Astrocyte of the hippocampus (primary cell): ENCODE results near the gene EML6.

ENCODE experiments used
- DNase-seq: peaks from one replicate; pipeline ENCODE4 v3.0.0; 2011; ENCODE audit warnings: low read depth, low spot score

Gene EML6

DNA sequence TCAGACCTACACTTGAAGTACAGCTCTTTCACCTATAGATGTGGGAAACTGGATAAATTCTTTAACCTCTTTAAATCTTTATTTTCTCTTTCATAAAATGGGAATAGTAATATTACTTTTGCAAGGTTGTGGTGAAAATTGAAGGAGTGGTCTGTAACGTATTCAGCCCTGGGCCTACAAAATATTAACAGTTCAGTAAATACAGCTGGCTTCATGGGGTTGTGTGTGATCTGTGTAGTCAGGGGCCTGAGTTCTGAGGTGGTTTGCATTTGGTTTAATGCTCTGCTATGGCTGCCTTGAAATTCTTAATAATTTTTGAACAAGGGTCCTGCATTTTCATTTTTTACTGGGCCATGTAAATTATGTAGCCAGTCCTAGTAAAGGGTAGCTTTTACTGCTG is 16.8 kb upstream of the EML6 start:
- DNase-seq, result no peak

DNA sequence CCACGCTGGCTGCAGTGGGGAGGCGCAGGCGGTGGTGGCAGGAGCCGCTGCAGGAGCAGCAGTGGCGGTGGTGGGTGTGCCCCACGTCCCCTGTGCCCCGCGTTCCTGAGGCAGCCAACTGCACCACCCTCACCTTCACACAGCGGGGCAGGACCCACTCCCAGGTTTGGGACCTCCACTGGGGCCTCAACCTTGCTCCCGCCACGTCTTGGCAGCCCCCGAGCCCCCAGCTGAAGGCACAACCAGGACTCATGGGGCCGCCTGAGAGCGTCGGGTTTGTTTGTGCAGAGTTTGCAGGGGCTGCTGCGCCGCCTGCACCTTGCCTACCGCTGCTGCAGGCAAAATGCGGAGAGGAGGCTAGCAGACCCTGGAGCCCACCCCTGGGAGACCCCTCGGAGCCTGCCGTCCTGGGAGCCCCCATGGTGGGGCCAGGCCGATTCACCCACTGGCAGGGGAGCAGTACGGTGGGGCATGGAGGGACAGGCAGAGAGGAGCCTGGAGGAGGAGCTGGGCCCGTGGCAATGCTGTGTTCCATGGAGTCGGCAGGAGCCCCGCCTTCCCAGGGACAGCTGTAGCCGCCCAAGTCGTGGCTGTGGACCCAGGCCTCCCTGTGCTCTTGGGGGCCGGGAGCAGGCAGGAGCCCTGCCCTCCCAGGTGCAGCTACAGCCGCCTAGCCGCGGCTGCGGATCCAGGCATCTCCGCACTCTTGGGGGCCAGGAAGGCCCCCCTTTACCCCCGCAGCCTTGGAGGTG is 14.7 kb upstream of the EML6 start:
- DNase-seq, result peak; percentile 58

DNA sequence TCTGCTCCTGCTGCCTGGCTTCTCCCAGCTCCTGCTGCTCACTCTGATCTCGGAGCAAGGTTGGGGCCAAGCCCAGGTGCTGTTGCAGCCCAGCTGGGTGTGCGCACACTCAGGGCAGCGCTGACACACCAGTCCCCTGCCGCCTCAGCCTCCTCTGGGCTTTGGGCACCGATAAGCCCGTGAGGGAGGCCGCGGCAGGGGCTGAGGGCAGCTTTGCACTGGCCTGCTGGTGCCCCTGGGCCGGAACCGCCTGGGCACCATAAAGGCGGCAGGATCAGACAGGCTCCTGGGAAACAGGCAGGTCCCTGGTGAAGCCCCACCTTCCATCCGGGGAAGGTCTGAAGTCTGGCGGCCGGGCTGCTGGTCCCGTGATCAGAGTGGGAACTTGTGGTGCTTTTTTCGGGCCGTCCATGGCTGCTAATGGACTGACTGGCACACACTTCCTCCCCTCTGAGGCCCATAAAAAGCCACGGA is 14.1 kb upstream of the EML6 start:
- DNase-seq, result no peak

DNA sequence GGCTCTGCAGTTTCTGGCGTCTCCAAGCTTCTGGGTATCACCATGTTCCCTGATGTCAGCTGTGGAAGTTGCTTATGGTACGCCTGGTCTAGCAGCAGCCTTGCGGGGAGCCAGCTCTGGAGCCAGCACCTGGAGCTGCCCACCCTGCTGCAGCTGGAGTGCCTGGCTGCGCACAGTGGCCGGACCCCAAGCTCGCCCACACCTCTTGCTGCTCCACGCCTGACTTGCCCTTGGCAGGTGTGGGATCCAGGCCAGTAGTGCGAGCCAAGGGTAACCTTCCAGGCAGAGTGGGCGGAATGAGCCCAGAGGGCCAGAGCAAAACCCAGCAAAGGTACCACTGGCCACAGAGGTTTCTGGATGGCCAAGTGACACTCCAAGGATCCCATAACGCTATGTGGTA is 13.2 kb upstream of the EML6 start:
- DNase-seq, result no peak

DNA sequence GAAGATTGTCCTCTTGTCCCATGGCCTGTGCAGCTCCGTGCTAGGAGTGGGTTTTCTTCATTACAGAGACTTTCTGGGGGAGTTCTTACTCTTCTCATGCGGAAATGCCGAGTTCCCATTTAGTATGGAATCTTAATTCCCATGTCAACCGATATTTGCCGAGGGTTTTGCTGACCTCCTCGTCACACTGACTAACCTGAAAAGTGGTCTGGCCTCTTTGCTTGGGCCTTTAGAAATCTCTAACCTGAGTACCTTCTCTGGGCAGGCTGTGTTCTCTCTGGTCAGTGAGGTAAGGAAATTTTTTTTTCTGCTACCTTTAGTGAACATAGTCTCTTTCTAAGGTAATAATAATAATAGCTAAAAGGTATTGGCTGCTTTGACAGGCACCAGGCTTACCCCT is 10.9 kb upstream of the EML6 start:
- DNase-seq, result no peak

DNA sequence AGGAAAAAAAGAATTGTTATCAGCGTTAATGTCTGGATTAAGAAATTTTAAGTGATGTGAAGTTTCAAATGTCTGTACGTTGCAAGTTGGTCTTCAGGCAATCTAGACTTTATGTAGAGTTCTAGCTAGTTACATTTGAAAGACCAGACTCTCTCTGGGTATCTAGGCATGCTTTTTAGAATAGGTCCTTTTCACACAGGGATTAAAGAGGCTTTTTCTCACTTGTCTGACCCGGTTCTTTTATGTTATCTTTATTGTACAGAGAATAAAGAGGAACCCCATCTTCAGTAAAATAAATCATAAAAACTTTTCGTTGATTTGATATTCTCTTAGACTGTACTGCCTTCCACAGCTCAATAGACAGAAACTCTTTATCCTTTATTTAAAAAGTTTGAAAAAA is 8.5 kb upstream of the EML6 start:
- no peak for DNase-seq

DNA sequence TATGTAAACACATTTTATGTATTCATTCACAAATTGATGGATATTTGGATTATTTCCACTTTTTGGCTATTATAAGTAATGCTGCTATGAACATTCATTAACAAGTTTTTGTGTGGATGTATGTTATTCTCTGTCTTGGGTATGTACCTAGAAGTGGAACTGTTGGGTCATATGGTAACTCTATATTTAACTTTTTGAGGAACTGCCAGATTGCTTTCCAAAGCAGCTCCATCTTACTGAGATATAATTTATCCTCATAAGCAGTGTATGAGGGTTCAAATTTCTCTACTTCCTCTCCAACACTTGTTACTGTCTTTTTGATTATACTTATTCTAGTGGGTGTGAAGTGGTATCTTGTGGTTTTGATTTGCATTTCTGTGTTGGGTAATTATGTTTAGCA is 7.1 kb upstream of the EML6 start:
- no peak for DNase-seq

DNA sequence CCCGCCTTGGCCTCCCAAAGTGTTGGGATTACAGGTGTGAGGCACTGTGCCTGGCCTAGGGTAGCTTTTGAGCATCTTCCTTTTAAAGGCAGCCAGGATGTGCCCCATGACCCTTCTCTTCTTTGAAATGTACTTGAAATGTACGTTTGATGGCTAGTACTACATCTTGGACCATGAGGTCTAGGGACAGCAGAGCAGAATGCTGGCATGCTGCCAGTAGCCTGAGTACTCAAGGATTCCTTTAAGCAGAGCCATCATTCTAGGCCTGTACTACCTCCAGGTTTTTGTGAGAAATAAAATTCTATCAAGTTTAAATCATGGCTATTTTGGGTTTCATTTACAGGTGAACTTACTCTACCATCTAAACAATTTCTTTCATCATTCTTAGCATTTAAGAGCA is 2.9 kb upstream of the EML6 start:
- DNase-seq, result no peak

DNA sequence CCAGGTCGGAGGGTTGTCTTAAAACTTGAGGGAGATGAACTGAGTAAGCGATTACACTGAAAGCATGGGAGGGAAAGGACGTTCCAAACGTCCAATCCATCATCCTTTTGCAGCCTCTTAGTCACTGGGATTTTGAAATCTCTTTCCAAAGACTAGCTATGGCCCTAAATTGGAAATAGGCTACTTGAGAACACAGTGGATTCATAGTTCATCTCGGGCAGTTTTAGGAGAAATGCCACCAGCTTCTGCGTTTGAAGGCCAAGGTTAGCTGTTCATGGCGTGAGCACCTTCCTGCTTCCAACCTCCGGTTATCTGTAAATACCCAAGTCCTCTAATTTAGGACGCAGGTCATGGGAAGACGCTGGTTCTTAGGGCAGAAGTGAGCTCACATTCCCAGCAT is 821 bp upstream of the EML6 start:
- no peak for DNase-seq

DNA sequence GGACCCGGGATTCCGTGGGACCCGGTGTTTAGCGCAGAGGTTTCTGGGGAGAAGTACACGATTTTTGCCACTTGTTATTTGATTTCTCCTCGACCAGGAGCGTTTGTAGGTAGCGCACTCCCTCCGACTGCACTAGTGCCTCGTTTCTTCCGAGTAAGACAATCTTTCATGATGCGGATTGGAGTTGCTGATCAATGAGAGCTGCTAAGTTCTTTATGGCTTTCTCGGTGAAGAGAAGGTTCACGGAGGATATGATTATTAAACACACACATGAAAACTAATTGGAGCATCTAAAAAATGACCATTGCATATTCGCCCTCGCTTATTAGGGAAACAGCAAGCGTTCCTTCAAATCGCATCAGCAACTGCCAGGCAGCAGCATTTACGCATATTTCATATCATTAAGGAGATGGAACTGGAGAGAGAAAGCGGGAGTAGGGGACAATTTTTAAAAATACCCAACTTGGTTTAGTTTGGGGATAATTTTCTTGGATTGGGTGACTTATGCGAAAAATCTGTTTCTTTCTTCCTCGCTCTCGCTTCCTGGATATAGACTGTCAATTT is 616 bp downstream of the EML6 start:
- no peak for DNase-seq

DNA sequence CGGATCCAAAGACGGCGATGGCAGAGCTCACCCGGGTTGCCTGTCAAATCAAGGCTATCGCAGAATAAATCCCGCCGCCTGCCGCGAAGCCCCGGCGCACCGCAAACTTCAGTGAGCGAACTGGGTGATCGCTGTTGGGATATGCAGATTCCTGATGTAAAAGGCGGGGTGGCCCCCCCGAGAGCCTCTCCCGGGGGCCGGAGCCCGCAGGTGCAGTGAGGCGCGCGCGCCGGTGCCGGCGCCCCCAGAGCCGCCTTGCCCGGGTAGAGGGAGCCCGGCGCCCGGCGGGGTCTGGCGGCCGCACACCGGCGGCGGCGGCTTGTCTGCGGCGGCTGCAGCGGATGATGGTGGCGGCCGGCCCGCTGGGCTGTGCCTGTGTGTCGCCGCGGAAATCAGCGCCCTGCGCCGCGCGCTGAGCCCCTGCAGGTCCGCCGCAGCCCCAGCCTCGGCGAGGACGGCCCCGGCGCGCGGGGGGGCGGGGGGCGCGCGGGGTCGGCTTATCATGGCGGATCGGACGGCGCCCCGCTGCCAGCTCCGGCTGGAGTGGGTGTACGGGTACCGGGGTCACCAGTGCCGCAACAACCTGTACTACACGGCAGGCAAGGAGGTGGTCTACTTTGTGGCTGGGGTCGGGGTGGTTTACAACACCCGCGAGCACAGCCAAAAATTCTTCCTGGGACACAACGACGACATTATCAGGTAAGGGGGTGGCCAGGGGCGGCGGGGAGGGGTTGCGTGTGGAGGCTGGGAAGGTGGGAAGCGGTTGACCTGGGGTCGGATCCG is 1.3 kb downstream of the EML6 start:
- DNase-seq, result peak; percentile 55

DNA sequence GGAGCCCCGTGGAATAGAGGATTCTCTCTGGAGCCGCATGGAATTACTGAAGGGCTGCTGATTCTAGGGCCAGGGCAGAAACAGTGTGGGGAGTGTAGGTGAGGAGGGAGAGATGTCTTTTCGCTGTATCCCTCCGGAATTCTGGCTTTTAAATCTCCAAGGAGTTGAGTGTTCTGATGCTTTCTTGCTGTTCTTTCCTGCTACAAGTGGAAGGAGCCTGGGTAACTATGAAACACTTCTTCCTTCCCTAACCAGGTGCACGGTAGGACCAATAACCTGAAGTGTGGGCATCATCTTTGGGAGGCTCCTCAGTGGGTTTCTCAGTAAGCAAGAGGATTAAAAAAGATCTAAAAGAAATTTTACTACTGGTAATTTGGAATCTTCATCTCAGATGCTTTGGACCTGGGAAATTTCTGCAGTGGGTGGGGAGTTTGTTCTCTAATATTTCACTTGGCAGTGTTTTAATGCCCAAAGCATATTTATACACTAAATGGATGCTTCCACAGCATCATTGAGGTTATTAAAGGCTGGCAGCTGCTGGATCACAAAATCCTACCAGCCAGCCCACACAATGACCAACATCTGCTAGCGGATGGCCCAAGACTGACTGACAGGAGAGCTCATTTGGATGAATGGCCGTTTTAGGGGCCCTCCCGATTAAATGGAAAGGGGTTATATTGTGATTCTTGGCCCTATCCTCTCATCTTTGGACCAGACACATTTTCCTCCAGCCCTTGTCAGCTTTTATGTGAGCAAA is 2.1 kb downstream of the EML6 start:
- peak; percentile 4 for DNase-seq

DNA sequence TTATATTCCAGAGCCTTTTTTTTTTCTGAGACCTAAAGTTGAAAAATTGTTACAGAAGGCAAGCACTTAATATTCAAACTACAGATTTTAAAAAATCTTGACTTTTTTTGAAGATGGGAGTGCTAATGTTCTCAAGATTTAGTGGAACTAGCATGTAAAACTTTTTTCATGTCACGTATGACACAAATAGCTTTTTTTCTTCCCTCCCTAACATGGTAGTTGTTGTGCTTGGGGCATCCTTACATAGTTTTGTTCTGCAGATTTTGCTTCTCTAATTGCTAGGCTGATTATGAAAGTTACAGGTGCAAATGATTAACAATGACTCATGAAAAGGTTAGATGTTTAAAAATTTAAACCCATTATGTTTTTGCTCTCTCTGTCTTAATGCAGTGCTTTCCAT is 3.0 kb downstream of the EML6 start:
- no peak for DNase-seq

DNA sequence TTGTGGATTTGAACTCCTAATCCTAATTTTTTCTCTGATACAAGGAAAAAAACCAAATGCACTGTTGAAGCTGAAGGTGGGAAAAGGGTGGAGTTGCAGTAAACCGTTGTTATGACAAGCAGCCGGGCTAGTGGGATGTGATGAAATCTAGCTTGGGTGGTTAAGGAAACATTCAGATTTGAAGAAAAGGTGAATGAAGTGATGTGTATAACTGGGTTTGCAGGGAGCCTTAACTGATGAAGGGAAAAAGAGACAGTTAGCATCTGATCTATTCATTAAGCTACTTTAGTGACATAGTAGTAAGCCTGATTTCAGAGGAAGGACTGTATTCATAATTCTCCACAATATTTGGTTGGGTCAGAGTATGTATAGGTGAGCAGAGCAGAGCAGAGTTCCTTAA is 3.5 kb downstream of the EML6 start:
- no peak for DNase-seq

DNA sequence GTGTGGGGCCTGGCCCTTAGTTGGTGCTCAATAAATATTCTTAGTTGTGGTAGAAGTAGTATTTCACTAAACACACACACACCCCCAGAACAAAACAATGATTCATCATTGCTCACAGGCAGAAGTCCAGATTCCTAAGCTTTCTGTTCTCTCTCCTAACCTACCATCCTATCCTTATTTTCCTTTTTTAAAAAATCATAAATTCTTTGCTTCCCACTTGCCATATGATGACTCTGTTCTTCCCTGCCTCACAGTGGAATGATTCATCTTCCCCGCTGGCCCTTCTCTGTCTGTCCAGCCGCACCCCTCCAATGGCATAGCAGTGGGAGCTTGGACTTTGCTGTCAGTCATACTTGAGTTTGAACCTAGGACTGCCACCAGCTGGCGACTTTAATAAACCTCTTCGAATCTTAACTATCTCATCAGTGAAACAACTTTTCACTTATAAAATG is 5.2 kb downstream of the EML6 start:
- peak; percentile 61 for DNase-seq

DNA sequence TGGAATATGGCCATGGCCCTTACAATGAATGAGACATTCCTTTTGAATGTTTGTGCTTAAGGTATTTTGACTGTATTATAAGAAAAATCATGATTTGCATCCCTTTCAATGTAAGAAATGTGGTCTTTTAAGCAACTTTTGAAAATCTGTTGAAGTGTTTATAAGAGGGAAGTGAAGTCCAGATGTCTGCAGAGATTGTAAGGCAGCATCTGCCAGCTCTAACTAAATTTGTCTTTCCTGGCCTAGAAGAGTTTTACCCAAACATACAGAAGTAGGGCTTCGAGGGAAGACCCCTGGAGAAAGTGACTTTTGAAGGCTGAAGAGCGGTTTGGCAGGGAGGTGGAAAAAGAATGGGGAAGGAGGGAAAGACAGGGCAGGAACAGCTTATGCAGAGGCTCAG is 12.2 kb downstream of the EML6 start:
- no peak for DNase-seq

DNA sequence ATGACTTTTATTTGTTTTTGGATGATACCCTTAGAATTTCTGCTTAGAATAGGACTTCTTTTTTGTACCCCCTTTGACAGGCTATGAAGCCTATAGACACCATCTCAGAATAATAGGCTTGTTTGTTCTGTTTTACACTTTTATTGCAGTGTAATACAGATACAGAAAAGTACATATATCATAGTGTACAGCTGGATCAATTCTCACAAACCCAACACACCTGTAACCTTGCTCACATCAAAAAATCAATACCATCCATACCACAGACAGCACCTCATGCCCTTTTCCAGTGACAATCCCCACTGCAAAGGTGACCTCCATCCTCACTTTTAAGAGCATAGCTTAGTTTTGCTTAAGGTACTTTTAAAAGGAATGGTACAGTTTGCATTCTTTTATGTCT is 14.8 kb downstream of the EML6 start:
- no peak for DNase-seq

DNA sequence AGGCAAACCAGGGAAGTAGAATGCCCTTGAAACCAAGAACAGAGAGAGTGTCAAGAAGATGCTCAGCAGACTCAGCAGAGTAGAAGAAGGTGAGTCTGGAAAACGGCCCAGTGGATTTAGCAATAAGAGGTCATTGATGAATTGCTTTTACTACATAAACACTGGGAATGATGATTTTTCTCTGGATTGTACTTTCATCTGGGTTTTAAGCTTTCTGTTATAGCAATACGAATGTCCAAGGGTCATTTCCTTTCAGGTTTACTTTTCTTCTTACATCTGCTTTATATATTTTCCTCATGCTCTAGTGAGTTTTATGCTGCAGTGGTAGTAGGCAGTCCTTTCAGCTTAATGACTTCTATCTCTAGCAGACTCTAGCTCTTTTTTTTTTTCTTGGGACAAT is 16.9 kb downstream of the EML6 start:
- DNase-seq, result no peak

DNA sequence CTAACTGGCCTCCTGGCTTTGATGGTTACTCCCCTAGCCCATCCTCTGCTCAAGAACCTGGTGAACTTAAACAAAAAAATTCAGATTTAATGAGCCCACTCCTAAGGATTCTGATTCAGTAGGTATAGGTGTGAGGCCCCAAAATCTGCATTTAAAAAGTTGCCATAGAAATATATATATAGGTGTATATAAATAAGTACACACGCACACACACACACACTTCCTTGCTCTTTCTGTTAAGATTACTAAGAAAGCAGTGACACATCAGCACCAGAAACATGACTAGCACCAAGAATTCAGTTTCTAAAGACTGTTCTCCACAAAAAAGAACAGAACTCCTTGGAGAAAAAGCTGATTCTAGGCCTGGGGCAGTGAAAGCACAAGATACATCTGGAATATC is 17.8 kb downstream of the EML6 start:
- no peak for DNase-seq

DNA sequence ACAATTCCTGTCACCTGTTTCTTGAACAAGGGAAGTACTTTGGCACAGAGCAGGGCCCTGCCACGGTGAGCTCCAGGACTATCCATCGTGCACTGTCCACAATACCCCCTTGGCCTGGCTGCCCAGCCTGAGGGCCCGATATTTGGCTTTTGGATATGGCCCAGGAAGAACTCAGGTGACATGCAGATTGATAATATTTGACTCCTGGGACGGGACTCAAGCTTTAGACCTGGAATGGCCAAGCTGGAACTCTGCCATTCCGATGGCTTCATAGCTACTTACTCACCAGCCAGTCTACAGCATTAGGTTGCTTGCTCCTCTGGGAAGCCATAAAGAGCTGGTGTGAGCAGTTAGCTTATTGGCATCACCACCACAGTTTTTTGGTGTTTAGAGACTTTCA is 26.6 kb downstream of the EML6 start:
- DNase-seq, result peak; percentile 19

DNA sequence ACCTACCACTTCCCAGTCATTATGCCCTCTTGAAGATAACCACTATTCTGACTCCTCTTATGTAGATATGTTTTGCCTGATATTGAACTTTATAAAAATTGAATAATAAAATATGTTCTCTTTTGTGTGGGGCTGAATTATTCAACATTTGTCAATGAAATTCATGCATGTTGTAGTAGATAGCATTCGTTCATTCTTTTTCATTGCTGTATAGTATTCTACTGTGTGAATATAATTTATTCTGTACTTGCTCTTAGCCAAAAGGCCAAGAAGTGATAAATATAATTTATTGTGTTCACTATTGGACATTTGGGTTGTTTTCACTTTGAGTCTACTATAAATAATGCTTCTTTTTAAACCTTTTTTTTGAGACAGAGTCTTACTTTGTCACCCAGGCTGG is 29.0 kb downstream of the EML6 start:
- no peak for DNase-seq
